DOHH2 (cell line): ENCODE results near the gene PCDHGB1.
"Not testable (repeated sequence)": the region's sequence is repeated elsewhere in the genome, so short reads cannot be mapped to it uniquely, and the experiment has no call there.

ENCODE experiments used
- CTCF ChIP-seq: fragments of 200-600 bp; sonication (generic); IDR thresholded peaks from one replicate; pipeline ENCODE4 v1.5.1; 2014; ENCODE audit warnings: antibody characterized with exemption, mild to moderate bottlenecking, low read depth, low read length; ENCODE audit not compliant: poor library complexity, severe bottlenecking
- EZH2phosphoT487 ChIP-seq: fragments of 200-600 bp; sonication (generic); IDR thresholded peaks from 2 replicates; pipeline ENCODE4 v1.6.1; 2017; ENCODE audit warnings: borderline replicate concordance, mild to moderate bottlenecking, antibody characterized with exemption, low read length, moderate library complexity, mixed read lengths

GRCh38 chr5:141332571-141332970 lies 17.3 kb upstream of the PCDHGB1 start:
- not testable (repeated sequence) for TF ChIP-seq CTCF, EZH2phosphoT487
